HCT116 (cell line): Measurements from ENCODE around the gene SH3TC2. TPM values are rescaled to one million over a fixed set of nuclear protein-coding genes. Genes with fewer than 3 reads are reported as not detected.
A peak's percentile ranks its signal among the peaks of the same experiment; 100 is the strongest.

Experiments
- ATAC-seq: fragments of 200-7000 bp; cut with Tn5 transposase; 2 replicates; pipeline ENCODE4 v1.9.1; 2020; ENCODE audit warnings: mild to moderate bottlenecking, moderate library complexity
- BruUV-seq: library from RNA; stranded (reverse); fragments of 400-500 nt; replicated peaks from 2 replicates; lab custom pipeline; 2021; lab: Mats Ljungman, UMichigan
- CTCF ChIA-PET: fragments of 300-600 bp; sonication (Branson Sonifier 250); formaldehyde crosslinking; loops from one replicate; lab custom pipeline; 2021; ENCODE audit warnings: antibody characterized with exemption; lab: Charles Lee
- POLR2A ChIA-PET: fragments of 300-600, 350-600 bp; sonication (Branson Sonifier 250); formaldehyde crosslinking; loops from one replicate; lab custom pipeline; 2021; ENCODE audit warnings: antibody characterized with exemption; lab: Charles Lee
- RAD21 ChIA-PET, 2 experiments: fragments of 300-600 bp; sonication (Branson Sonifier 250); formaldehyde crosslinking; loops; one replicate each; lab custom pipeline; 2023; ENCODE audit warnings: low total read pairs in 2 of 2; ENCODE audit not compliant: uncharacterized antibody in 2 of 2, unreplicated experiment in 2 of 2, low non-redundant PET in 1 of 2; lab: Charles Lee
- DNase-seq: peaks from one replicate; pipeline ENCODE4 v3.0.0-alpha.2; 2010; ENCODE audit warnings: low read depth, low spot score
- H2AFZ ChIP-seq: fragments of 200-600 bp; shearing (Covaris generic), sonication (generic); 2 replicates; pipeline ENCODE4 v1.6.1; 2017; ENCODE audit warnings: low read depth, mixed run types, mixed read lengths, antibody characterized with exemption, low read length; ENCODE audit not compliant: poor library complexity, severe bottlenecking
- H3K27ac ChIP-seq: 2 replicates; pipeline ENCODE4 v1.5.1; 2012; ENCODE audit warnings: low read depth, low read length
- H3K27me3 ChIP-seq: fragments of 200-600 bp; sonication (generic); 2 replicates; pipeline ENCODE4 v1.6.1; 2016; ENCODE audit warnings: mixed run types, low read length, mixed read lengths; ENCODE audit not compliant: insufficient read depth
- H3K36me3 ChIP-seq, 2 experiments: fragments of 200-500 bp in 1 of 2; fragments of 200-600 bp in 1 of 2; sonication (Bioruptor generic) in 1 of 2; sonication (generic) in 1 of 2; 2 replicates each; pipeline versions ENCODE4 v1.5.1 to v1.6.1; 2014 to 2016; ENCODE audit warnings: low read length in 2 of 2, inconsistent platforms in 1 of 2, mixed read lengths in 1 of 2, mixed run types in 1 of 2; ENCODE audit not compliant: insufficient read depth in 2 of 2, control insufficient read depth in 1 of 2
- H3K4me1 ChIP-seq, 2 experiments: fragments of 200-600 bp in 1 of 2; sonication (generic) in 1 of 2; 2 replicates each; pipeline versions ENCODE4 v1.5.1 to v1.6.1; 2012 to 2017; ENCODE audit warnings: low read length in 2 of 2, inconsistent platforms in 1 of 2, mild to moderate bottlenecking in 1 of 2, mixed read lengths in 1 of 2, mixed run types in 1 of 2, moderate library complexity in 1 of 2; ENCODE audit not compliant: insufficient read depth in 2 of 2, control insufficient read depth in 1 of 2
- H3K4me2 ChIP-seq: fragments of 200-600 bp; sonication (generic); 2 replicates; pipeline ENCODE4 v1.6.1; 2017; ENCODE audit warnings: mixed run types, low read length, mixed read lengths
- H3K4me3 ChIP-seq, 2 experiments: fragments of 200-600 bp in 1 of 2; sonication (generic) in 1 of 2; replicated peaks in 1 of 2; 2 replicates each; pipeline ENCODE4 v1.5.1; 2011 to 2016; ENCODE audit warnings: low read length in 2 of 2, control low read depth in 1 of 2, low read depth in 1 of 2, mild to moderate bottlenecking in 1 of 2, mixed read lengths in 1 of 2, mixed run types in 1 of 2
- H3K79me2 ChIP-seq: fragments of 200-600 bp; sonication (generic); 2 replicates; pipeline ENCODE4 v1.6.1; 2017; ENCODE audit warnings: mild to moderate bottlenecking, mixed run types, low read length, moderate library complexity, mixed read lengths; ENCODE audit not compliant: insufficient read depth
- H3K9ac ChIP-seq: fragments of 200-600 bp; sonication (generic); 2 replicates; pipeline ENCODE4 v1.6.1; 2016; ENCODE audit warnings: low read length, mixed read lengths
- H3K9me2 ChIP-seq: fragments of 200-600 bp; sonication (generic), shearing (Covaris generic); 2 replicates; pipeline ENCODE4 v1.6.1; 2017; ENCODE audit warnings: mixed run types, mild to moderate bottlenecking, moderate library complexity; ENCODE audit not compliant: insufficient read depth
- H3K9me3 ChIP-seq, 2 experiments: fragments of 200-500 bp in 1 of 2; fragments of 200-600 bp in 1 of 2; sonication (Bioruptor generic) in 1 of 2; sonication (generic) in 1 of 2; 2 replicates each; pipeline ENCODE4 v1.6.1; 2014 to 2017; ENCODE audit warnings: low read length in 2 of 2, mixed read lengths in 2 of 2, inconsistent platforms in 1 of 2, low read depth in 1 of 2, mild to moderate bottlenecking in 1 of 2, mixed run types in 1 of 2, moderate library complexity in 1 of 2; ENCODE audit not compliant: control insufficient read depth in 1 of 2, insufficient read depth in 1 of 2
- H4K20me1 ChIP-seq: fragments of 200-600 bp; sonication (generic), shearing (Covaris generic); 2 replicates; pipeline ENCODE4 v1.6.1; 2017; ENCODE audit warnings: mixed run types, mild to moderate bottlenecking, moderate library complexity; ENCODE audit not compliant: insufficient read depth
- CEBPB ChIP-seq: IDR thresholded peaks from 2 replicates; pipeline ENCODE4 v1.6.1; 2012; ENCODE audit warnings: low read depth
- ELF1 ChIP-seq: IDR thresholded peaks from 2 replicates; pipeline ENCODE4 v1.6.1; 2012; ENCODE audit warnings: low read depth, borderline replicate concordance
- EZH2phosphoT487 ChIP-seq: fragments of 200-600 bp; IDR thresholded peaks from 2 replicates; pipeline ENCODE4 v1.6.1; 2018; ENCODE audit warnings: antibody characterized with exemption, borderline replicate concordance
- JUND ChIP-seq: IDR thresholded peaks from 2 replicates; pipeline ENCODE4 v1.6.1; 2012
- POLR2AphosphoS5 ChIP-seq: IDR thresholded peaks from 2 replicates; pipeline ENCODE4 v1.6.1; 2011; ENCODE audit warnings: mild to moderate bottlenecking, low read depth, low read length, moderate library complexity
- SP1 ChIP-seq: IDR thresholded peaks from 2 replicates; pipeline ENCODE4 v1.6.1; 2012; ENCODE audit warnings: low read depth
- ZBTB33 ChIP-seq: IDR thresholded peaks from 2 replicates; pipeline ENCODE4 v1.6.1; 2011; ENCODE audit warnings: mild to moderate bottlenecking, low read length, moderate library complexity; ENCODE audit not compliant: insufficient replicate concordance; ENCODE audit errors: extremely low read depth
- ZNF274 ChIP-seq: fragments of 200-500 bp; sonication (Bioruptor generic); IDR thresholded peaks from 2 replicates; pipeline ENCODE4 v1.6.1; 2014; ENCODE audit warnings: mild to moderate bottlenecking, low read depth, low read length, inconsistent platforms
- intact Hi-C: fragments of 100-400 bp; cut with micrococcal nuclease; formaldehyde crosslinking; loops from 2 replicates; pipeline ENCODE4 v1.10.0; 2022
- total RNA-seq: library from RNA; stranded (reverse); gene quantifications from one replicate; pipeline ENCODE4 v1.2.1, GENCODE V29; 2021; ENCODE audit not compliant: unreplicated experiment

Gene SH3TC2
- total RNA-seq, 1 experiment from 2014 or later, result 12.8 TPM

- BruUV-seq, result no TSS peak
- peaks cover 16 to 54% of the 10 kb centered on the region in 2 experiments for H3K4me1 ChIP-seq
- CTCF ChIA-PET, result interaction anchor here (0.7 to 2.6 kb wide), 6 partner anchors 9 to 225 kb away, joined by 3 to 18 read pairs (median 4); no protein-coding TSS in a partner anchor
- peak overlapping the region; percentile 57 for H3K4me2 ChIP-seq
- no peaks in the 10 kb centered on the region for H3K9me3 ChIP-seq
- no peak overlapping the region for H3K27ac ChIP-seq
- RAD21 ChIA-PET, result no interaction called here
- ATAC-seq (peak; percentile 37), DNase-seq (no peak)
- no peaks in the 10 kb centered on the region for H3K36me3 ChIP-seq
- peak overlapping the region; percentile 33 for H3K9ac ChIP-seq
- no peaks in the 10 kb centered on the region for H3K79me2 ChIP-seq
- POLR2A ChIA-PET, result interaction anchor here (0.9 kb wide), 1 partner anchor 11 kb away, joined by 3 read pairs; no protein-coding TSS in a partner anchor
- H2AFZ ChIP-seq, result no peak overlapping the region
- no peaks in the 10 kb centered on the region for H3K27me3 ChIP-seq
- H4K20me1 ChIP-seq, result no peaks in the 10 kb centered on the region
- no peak for TF ChIP-seq SP1
- no peak for TF ChIP-seq JUND
- no peak for TF ChIP-seq EZH2phosphoT487
- no peak for TF ChIP-seq CEBPB
- TF ChIP-seq ZBTB33, result no peak
- TF ChIP-seq ZNF274, result no peak
- no peak for TF ChIP-seq ELF1
- TF ChIP-seq POLR2AphosphoS5, result no peak
- no peak overlapping the region for H3K4me3 ChIP-seq
- no peaks in the 10 kb centered on the region; the same call in 1 of the 2 replicates for H3K9me2 ChIP-seq
- intact Hi-C loops, result loop anchor here (2.0 kb wide), 1 partner anchor 148 kb away; no protein-coding TSS in a partner anchor
Observed at GRCh38 chr5:148966348-148966747, 96.5 kb downstream of the SH3TC2 start.
